ENCODE results near the gene PCNX3. TPM values are rescaled to one million over a fixed set of nuclear protein-coding genes. Genes with fewer than 3 reads are reported as not detected.

The PCNX3 gene
- total and polyA plus RNA-seq, 2 of the 13 experiments (the other 11 are each of a cell fraction or from before 2014, with no cell fraction given): 16.2 to 23.0 TPM

DNA sequence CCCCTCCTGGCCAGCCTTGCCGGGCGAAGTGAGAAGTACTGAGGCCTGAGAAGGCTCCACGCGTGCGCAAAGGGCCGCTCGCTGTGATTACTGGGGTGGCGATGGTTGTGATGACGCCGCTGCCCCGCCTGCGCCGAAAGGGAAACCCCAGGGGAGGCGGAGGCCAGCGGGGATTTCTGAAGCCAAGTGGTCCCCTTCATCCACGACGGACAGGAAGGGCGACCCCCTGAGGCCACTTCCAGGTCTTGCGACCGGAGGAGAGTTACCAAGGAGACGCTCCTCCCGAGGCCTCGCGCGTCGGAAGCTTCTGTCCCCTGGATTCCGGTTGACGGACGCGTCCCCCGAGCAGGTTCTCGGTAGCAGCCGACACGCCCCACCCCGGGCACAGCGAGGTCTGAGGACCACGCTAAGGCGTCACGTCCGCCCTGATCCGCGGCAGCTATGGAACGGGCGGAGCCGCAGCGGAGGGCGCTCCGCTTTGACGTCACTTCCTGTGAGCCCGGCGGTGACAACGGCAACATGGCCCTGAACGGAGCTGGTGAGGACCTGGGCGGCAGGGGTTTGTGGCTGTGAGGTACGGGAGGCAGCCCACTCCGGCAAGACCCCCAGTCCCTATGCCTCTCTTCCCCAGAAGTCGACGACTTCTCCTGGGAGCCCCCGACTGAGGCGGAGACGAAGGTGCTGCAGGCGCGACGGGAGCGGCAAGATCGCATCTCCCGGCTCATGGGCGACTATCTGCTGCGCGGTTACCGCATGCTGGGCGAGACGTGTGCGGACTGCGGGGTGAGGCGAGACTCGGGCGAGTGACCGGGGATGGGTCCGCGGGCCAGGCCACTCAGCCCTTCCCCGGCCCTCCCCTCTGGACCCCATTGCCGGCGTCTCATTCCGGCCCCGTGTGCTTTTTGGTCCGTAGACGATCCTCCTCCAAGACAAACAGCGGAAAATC lies 45.3 kb upstream of the PCNX3 start, which contains the start of gene ZNRD2 (continued):
- TF ChIP-seq ZMAT3 (CRISPR knock-in tag; conservative IDR thresholded peaks at IDR 0.05) (peak; percentile 19; the same call in 1 of the 2 replicates), KLF11 (CRISPR knock-in tag; IDR thresholded peaks at IDR 0.05) (peak; percentile 89), SATB2 (CRISPR knock-in tag; IDR thresholded peaks at IDR 0.05) (no peak), THAP11 (CRISPR knock-in tag; IDR thresholded peaks at IDR 0.05) (peak; percentile 96), SMAD1 (CRISPR knock-in tag; IDR thresholded peaks at IDR 0.05; ENCODE audit: borderline replicate concordance, low read depth) (peak; percentile 86; the same call in 1 of the 2 replicates), ZNF615 (CRISPR knock-in tag; IDR thresholded peaks at IDR 0.05; ENCODE audit: borderline replicate concordance) (no peak), ZNF17 (CRISPR knock-in tag; IDR thresholded peaks at IDR 0.05) (no peak), MBNL3 (CRISPR knock-in tag; conservative IDR thresholded peaks at IDR 0.05) (no peak), ZFP1 (CRISPR knock-in tag; IDR thresholded peaks at IDR 0.05) (peak; percentile 68; the same call in 1 of the 2 replicates), MTF1 (CRISPR knock-in tag; IDR thresholded peaks at IDR 0.05) (no peak), ZNF703 (CRISPR knock-in tag; IDR thresholded peaks at IDR 0.05; ENCODE audit: borderline replicate concordance) (no peak), PCBP2 (optimal IDR thresholded peaks at IDR 0.05; ENCODE audit: low read depth, low read length, poor library complexity, severe bottlenecking) (no peak), FOXK1 (CRISPR knock-in tag; IDR thresholded peaks at IDR 0.05; ENCODE audit: borderline replicate concordance, low read depth) (peak; percentile 99), NR2C2 (CRISPR knock-in tag; IDR thresholded peaks at IDR 0.05; ENCODE audit: borderline replicate concordance) (peak; percentile 94), ZNF746 (CRISPR knock-in tag; IDR thresholded peaks at IDR 0.05) (0 out of 2 replicates have a peak, but pooled peaks have one; percentile 24), ZNF660 (CRISPR knock-in tag; IDR thresholded peaks at IDR 0.05; ENCODE audit: borderline replicate concordance, low read depth) (no peak), NCOA2 (CRISPR knock-in tag; IDR thresholded peaks at IDR 0.05) (no peak; the same call in 1 of the 2 replicates)
- TF ChIP-seq, protein P1, sequence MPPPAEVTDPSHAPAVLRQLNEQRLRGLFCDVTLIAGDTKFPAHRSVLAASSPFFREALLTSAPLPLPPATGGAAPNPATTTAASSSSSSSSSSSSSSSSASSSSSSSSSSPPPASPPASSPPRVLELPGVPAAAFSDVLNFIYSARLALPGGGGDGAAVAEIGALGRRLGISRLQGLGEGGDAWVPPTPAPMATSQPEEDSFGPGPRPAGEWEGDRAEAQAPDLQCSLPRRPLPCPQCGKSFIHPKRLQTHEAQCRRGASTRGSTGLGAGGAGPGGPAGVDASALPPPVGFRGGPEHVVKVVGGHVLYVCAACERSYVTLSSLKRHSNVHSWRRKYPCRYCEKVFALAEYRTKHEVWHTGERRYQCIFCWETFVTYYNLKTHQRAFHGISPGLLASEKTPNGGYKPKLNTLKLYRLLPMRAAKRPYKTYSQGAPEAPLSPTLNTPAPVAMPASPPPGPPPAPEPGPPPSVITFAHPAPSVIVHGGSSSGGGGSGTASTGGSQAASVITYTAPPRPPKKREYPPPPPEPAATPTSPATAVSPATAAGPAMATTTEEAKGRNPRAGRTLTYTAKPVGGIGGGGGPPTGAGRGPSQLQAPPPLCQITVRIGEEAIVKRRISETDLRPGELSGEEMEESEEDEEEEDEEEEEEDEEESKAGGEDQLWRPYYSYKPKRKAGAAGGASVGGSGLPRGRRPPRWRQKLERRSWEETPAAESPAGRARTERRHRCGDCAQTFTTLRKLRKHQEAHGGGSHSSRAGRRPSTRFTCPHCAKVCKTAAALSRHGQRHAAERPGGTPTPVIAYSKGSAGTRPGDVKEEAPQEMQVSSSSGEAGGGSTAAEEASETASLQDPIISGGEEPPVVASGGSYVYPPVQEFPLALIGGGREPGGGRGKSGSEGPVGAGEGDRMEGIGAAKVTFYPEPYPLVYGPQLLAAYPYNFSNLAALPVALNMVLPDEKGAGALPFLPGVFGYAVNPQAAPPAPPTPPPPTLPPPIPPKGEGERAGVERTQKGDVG (CRISPR knock-in tag; IDR thresholded peaks at IDR 0.05; ENCODE audit: borderline replicate concordance): peak; percentile 84; the same call in 1 of the 2 replicates
- TF ChIP-seq, protein P2, sequence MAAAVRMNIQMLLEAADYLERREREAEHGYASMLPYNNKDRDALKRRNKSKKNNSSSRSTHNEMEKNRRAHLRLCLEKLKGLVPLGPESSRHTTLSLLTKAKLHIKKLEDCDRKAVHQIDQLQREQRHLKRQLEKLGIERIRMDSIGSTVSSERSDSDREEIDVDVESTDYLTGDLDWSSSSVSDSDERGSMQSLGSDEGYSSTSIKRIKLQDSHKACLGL (CRISPR knock-in tag; IDR thresholded peaks at IDR 0.05): peak; percentile 87
